Measurements from ENCODE around the gene MAGEH1.
"Not testable (repeated sequence)": the region's sequence is repeated elsewhere in the genome, so short reads cannot be mapped to it uniquely, and the experiment has no call there.

Gene MAGEH1

DNA sequence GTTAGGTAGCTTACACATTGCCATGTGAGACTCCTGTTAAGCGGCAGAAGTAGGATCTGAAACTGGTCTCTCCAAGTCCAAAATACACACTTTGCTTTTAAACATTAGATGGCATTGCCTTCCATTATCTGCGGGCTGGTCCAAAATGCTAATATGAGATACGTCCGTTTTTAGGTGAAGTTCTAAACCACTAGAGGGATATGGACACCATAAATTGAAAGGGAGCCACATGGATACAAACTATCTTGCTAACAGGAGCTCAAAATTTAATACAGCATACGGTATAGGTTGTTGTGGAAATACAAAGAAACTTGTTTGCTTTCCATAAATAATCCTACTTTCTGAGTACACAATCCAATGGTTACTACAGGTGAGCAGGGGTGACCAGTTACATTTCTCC is 13.9 kb downstream of the MAGEH1 start:
- not testable (repeated sequence) for H3K4me3 ChIP-seq (ENCODE audit: low read length); H3K27ac ChIP-seq (ENCODE audit: low read length); H3K4me1 ChIP-seq (ENCODE audit: control insufficient read depth, low read depth, low read length); H3K9me3 ChIP-seq (ENCODE audit: control insufficient read depth, low read depth, low read length); H3K27me3 ChIP-seq (ENCODE audit: control insufficient read depth, insufficient read depth, low read length); H3K36me3 ChIP-seq (ENCODE audit: control insufficient read depth, low read depth, low read length); H3K9ac ChIP-seq (ENCODE audit: low read length)

DNA sequence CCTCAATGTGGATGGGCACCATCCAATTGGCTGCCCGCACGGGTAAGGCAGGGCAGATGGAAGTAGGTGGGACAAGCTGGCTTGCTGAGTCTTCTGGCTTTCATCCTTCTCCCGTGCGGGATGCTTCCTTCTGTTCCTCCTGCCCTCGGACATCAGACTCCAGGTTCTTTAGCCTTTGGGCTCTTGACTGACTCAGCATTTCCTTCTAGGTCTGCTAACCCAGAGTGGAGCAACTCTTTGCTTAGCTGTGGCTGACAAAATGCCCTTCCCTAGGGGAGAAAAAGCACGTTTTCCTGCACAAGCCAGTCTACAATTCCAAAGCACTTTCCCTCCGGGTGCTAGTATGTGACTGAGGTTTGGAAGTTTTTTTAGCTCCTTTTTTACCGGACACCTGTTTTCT is 28.0 kb downstream of the MAGEH1 start:
- H3K4me1 ChIP-seq (ENCODE audit: control insufficient read depth, low read depth, low read length); H3K4me3 ChIP-seq (ENCODE audit: low read length); H3K9ac ChIP-seq (ENCODE audit: low read length); H3K27ac ChIP-seq (ENCODE audit: low read length); H3K9me3 ChIP-seq (ENCODE audit: control insufficient read depth, low read depth, low read length); H3K27me3 ChIP-seq (ENCODE audit: control insufficient read depth, insufficient read depth, low read length); H3K36me3 ChIP-seq (ENCODE audit: control insufficient read depth, low read depth, low read length): not testable (repeated sequence)

DNA sequence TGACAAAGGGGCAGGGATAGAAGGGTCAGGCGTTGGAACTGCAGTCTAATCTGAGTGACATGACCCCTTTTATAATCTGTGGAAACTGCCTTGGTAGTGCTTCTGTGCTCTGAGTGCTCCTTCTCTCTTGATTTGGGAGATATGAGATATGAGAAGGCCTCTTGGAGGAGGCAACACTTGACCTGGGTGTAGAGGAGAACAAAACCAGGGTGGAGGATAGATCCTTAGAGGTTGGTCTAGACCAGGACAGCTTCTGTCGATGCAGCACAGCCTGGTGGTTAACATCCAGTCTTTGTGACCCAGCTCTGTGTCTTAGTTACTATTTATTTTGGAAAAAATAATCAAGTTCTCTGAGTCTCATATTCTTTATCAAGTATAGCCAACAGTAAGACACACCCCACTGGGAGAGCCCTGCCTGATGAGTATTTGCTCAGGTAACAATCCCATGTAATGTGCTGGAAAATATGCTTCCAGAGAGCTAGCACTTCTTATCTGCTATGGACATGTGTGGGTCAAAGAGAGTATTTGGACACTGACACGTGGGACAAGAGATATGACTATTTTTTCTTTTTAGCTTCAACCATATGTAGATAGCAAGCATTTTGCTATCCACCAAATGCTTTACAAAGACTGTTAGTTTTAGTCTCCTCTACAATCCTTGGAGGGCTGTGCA is 28.6 kb downstream of the MAGEH1 start:
- Histone ChIP-seq H3K36me3 (ENCODE audit: control insufficient read depth, low read depth, low read length) (no peaks in the 10 kb centered on the region), H3K27ac (ENCODE audit: low read length) (no peak overlapping the region), H3K27me3 (ENCODE audit: control insufficient read depth, insufficient read depth, low read length) (no peaks in the 10 kb centered on the region), H3K9ac (ENCODE audit: low read length) (no peak overlapping the region), H3K4me1 (ENCODE audit: control insufficient read depth, low read depth, low read length) (no peaks in the 10 kb centered on the region), H3K9me3 (ENCODE audit: control insufficient read depth, low read depth, low read length) (peaks cover 7% of the 10 kb centered on the region), H3K4me3 (ENCODE audit: low read length) (no peak overlapping the region)

DNA sequence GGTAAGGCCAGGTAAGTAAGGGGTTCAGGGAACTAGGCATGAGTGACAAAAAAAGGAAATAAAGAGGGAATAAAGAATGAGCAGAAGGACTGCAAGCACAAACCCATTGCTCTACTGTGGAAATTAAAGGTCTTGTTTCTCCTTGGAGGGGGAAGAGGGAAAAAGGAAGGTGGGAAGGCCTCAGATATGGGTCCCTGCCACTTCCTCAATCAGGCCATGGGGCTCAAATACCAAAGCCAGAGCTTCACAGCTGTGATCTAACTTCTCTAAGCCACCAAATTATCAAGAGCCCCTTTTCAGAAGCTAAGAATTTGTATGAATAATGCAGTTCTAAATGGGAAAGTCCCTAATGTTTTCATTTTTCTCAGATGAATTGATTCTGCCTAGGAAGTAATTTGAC is 33.0 kb downstream of the MAGEH1 start:
- H3K36me3 ChIP-seq (ENCODE audit: control insufficient read depth, low read depth, low read length), result no peaks in the 10 kb centered on the region
- no peaks in the 10 kb centered on the region for H3K4me1 ChIP-seq (ENCODE audit: control insufficient read depth, low read depth, low read length)
- peaks cover 10% of the 10 kb centered on the region for H3K9me3 ChIP-seq (ENCODE audit: control insufficient read depth, low read depth, low read length)
- H3K27me3 ChIP-seq (ENCODE audit: control insufficient read depth, insufficient read depth, low read length), result no peaks in the 10 kb centered on the region
- no peak overlapping the region for H3K27ac ChIP-seq (ENCODE audit: low read length)
- H3K4me3 ChIP-seq (ENCODE audit: low read length), result no peak overlapping the region
- H3K9ac ChIP-seq (ENCODE audit: low read length), result no peak overlapping the region

DNA sequence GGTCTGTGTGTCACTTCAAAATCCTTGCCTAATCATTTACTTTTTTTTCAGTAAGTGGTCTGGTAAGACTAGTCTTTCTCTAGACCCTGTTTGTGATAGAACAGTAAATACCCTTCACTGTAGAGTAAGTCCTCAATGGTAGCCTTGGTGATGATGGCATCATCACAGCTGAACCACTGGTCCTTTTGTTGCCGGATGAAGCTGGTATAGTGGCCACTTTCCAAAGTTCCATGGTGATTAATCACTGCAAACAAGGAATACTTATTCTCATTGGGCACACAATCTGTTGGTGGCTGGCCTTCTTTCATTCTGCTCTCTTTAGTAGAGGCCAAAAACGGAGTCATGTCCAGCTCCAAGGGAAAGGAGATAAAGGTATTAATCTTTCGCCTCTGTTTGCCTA is 34.8 kb downstream of the MAGEH1 start:
- Histone ChIP-seq H3K36me3 (ENCODE audit: control insufficient read depth, low read depth, low read length) (no peaks in the 10 kb centered on the region), H3K9ac (ENCODE audit: low read length) (no peak overlapping the region), H3K27me3 (ENCODE audit: control insufficient read depth, insufficient read depth, low read length) (no peaks in the 10 kb centered on the region), H3K4me1 (ENCODE audit: control insufficient read depth, low read depth, low read length) (peaks cover 6% of the 10 kb centered on the region), H3K9me3 (ENCODE audit: control insufficient read depth, low read depth, low read length) (peaks cover 18% of the 10 kb centered on the region), H3K27ac (ENCODE audit: low read length) (no peak overlapping the region), H3K4me3 (ENCODE audit: low read length) (no peak overlapping the region)

DNA sequence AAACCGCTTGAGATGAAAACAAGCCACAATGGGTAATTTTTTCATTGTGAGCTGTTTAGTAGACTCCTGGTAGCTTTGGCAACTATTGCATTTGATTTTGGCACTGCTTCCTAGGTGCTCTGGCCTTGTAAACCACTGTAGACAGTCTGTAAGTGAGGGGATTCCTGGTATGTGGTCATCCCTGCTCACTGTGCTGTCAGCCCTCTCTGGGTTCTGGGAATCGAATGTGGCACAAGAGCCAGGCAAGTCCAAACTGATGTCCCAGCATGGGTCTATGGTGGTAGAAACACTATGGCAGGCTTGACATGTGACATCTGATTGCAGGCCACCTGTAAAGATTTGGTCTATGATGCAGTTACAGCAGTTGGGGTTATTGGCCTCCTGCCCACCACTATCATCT is 35.2 kb downstream of the MAGEH1 start:
- Histone ChIP-seq H3K36me3 (ENCODE audit: control insufficient read depth, low read depth, low read length) (no peaks in the 10 kb centered on the region), H3K4me1 (ENCODE audit: control insufficient read depth, low read depth, low read length) (peaks cover 6% of the 10 kb centered on the region), H3K9me3 (ENCODE audit: control insufficient read depth, low read depth, low read length) (peaks cover 18% of the 10 kb centered on the region), H3K27ac (ENCODE audit: low read length) (no peak overlapping the region), H3K4me3 (ENCODE audit: low read length) (no peak overlapping the region), H3K27me3 (ENCODE audit: control insufficient read depth, insufficient read depth, low read length) (no peaks in the 10 kb centered on the region), H3K9ac (ENCODE audit: low read length) (no peak overlapping the region)

DNA sequence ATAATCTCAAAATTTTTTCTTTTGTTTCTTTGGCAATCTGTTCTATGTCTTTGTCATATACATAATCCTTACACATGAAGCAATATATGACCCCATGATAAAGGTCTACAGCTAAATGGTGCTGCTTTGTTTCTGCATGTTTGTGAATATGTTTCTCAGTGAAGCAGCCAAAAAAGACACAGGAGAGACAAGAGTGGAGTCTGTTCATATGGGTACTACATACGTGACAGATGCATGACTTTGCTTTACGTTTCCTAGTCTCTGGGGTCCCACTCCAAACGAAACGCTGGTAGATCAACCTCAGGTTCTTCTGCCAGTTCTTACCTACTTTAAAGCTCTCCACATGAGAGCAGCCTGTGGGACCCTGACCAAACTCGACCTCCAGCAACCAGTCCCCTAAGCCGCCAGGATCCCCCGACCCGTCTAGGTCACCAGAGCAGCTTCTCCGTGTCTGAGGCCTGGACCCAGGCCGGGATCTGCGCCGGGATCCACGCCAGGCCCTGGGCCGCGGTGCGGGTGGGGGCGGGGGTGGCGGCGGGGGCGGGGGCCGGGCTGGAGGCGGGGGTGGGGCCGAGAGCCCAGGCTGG is 36.2 kb downstream of the MAGEH1 start:
- Histone ChIP-seq H3K4me1 (ENCODE audit: control insufficient read depth, low read depth, low read length) (peaks cover 6% of the 10 kb centered on the region), H3K4me3 (ENCODE audit: low read length) (peak overlapping the region; percentile 82)

DNA sequence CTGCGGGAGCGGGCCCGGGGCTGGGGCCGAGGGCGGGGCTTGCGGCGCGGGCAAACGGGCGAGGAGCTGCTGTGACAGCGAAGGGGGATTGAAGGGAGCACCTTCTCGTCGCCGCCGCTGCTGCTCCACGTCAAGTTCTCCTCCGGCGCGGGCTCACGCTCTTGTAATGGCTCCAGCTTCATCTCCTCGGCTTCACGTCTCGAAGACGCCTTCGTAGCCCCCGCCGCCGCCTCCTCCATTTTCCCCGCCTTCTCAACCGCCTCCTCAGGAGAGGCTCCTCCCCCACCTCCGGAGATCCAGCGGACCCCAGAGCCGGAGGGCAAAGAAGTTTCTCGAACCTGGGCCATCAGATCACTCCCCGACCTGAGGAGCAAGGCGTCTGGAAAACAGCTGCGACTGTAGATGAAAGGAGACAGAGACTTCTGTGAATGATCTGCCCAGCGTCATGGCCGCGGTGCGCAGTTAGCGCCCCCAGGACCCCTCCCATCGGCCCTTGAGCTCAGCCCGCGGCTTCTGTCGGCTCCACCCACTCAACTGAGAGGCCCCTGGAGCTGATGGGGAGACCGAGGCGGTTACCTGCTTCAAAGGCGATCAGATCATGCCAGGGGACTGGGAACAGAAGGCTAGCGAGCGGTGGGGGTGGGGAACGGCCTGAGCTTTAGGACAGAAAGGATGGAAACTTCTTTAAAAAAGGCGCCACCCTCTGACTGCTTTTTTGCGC is 36.8 kb downstream of the MAGEH1 start:
- H3K4me3 ChIP-seq (ENCODE audit: low read length), result peak overlapping the region; percentile 82
- no peaks in the 10 kb centered on the region for H3K36me3 ChIP-seq (ENCODE audit: control insufficient read depth, low read depth, low read length)
- H3K27me3 ChIP-seq (ENCODE audit: control insufficient read depth, insufficient read depth, low read length), result no peaks in the 10 kb centered on the region
- peak overlapping the region; percentile 79 for H3K9ac ChIP-seq (ENCODE audit: low read length)
- H3K4me1 ChIP-seq (ENCODE audit: control insufficient read depth, low read depth, low read length), result peaks cover 6% of the 10 kb centered on the region
- peak overlapping the region; percentile 30 for H3K27ac ChIP-seq (ENCODE audit: low read length)
- peaks cover 15% of the 10 kb centered on the region for H3K9me3 ChIP-seq (ENCODE audit: control insufficient read depth, low read depth, low read length)

More for the DNA sequence above, 36.2 kb downstream of the MAGEH1 start:
- Histone ChIP-seq H3K27me3 (ENCODE audit: control insufficient read depth, insufficient read depth, low read length) (no peaks in the 10 kb centered on the region), H3K9ac (ENCODE audit: low read length) (no peak overlapping the region), H3K36me3 (ENCODE audit: control insufficient read depth, low read depth, low read length) (no peaks in the 10 kb centered on the region), H3K27ac (ENCODE audit: low read length) (no peak overlapping the region), H3K9me3 (ENCODE audit: control insufficient read depth, low read depth, low read length) (peaks cover 18% of the 10 kb centered on the region)

DNA sequence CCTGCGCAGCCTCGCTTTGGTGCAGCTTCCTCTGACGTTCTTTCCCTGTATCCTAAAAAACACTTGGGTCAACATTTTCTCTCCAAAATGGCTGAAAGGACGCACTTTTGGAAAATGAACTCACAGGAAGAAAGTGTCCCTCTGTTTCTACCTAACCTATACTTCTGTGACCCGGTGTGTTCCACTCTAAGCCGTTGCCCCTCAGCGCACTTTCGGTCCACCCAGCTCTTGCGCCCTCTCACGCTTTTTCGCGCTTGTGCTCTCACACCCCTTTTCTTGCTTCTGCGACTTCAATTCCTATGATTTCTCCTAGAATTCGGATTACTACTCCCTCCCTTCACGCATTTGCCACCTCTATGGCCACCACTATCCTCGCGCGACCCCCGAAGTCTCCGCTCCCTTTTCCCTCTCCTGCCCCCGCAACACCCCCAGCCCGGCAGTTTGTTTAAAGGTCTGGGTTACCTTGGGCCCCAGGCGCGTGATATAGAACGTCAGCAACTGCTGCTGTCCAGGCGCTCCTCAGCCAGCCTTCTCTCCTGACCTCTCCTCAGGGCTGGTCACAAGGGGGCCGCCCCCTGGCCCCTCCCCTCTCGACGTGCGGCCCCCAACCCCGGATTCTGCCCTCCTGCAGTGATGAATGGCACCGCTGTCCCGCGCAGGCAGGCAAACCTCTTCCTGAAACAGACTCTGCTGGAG is 37.5 kb downstream of the MAGEH1 start, which contains the start of gene USP51:
Gene USP51 (minus strand): TSS at position 535 of the 696 bp plus-strand sequence. CDS start 909 bp downstream, outside the sequence.
- Histone ChIP-seq H3K27ac (ENCODE audit: low read length) (peak within 1 kb of the TSS; percentile 30), H3K9ac (ENCODE audit: low read length) (peak within 1 kb of the TSS; percentile 79), H3K4me3 (ENCODE audit: low read length) (peak within 1 kb of the TSS; percentile 82), H3K27me3 (ENCODE audit: control insufficient read depth, insufficient read depth, low read length) (no peaks in the 10 kb centered on the region), H3K36me3 (ENCODE audit: control insufficient read depth, low read depth, low read length) (no peaks in the 10 kb centered on the region), H3K4me1 (ENCODE audit: control insufficient read depth, low read depth, low read length) (peaks cover 6% of the 10 kb centered on the region), H3K9me3 (ENCODE audit: control insufficient read depth, low read depth, low read length) (peaks cover 11% of the 10 kb centered on the region)

DNA sequence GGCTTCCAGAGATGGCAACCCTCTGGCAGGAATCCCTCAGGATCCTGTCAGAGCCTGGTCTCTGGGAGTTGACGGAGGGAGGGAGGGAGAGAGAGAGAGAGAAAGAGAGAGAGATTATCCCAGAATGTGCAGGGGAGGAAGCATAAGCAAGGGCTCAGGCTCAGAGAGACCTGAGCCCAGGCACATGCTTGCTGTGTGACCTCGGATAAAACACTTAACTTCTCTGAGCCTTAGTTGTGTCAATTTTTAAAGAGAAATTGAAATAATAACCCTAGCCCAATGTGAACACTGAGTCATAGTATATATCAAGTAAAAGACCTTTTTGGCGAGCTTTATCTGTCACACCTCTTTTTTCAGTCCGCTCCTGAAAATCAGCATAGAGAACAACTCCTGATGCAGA is 38.2 kb downstream of the MAGEH1 start:
- peaks cover 11% of the 10 kb centered on the region for H3K9me3 ChIP-seq (ENCODE audit: control insufficient read depth, low read depth, low read length)
- no peak overlapping the region for H3K27ac ChIP-seq (ENCODE audit: low read length)
- H3K9ac ChIP-seq (ENCODE audit: low read length), result no peak overlapping the region
- H3K4me3 ChIP-seq (ENCODE audit: low read length), result peak overlapping the region; percentile 82
- H3K36me3 ChIP-seq (ENCODE audit: control insufficient read depth, low read depth, low read length), result no peaks in the 10 kb centered on the region
- H3K4me1 ChIP-seq (ENCODE audit: control insufficient read depth, low read depth, low read length), result peaks cover 6% of the 10 kb centered on the region
- H3K27me3 ChIP-seq (ENCODE audit: control insufficient read depth, insufficient read depth, low read length), result no peaks in the 10 kb centered on the region

DNA sequence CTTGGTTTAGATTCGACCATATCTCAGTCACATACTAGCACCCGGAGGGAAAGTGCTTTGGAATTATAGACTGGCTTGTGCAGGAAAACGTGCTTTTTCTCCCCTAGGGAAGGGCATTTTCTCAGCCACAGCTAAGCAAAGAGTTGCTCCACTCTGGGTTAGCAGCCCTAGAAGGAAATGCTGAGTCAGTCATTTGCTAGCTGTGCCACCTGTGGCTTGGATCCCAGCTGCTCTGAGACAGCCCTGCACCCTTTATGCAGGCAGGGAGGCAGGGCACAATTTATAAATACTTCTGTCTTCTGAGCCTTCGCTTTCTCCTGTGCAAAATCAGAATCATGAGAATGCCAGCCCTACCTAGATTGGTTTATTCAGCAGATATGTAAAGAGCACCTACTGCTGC is 39.0 kb downstream of the MAGEH1 start:
- peaks cover 11% of the 10 kb centered on the region for H3K9me3 ChIP-seq (ENCODE audit: control insufficient read depth, low read depth, low read length)
- no peak overlapping the region for H3K9ac ChIP-seq (ENCODE audit: low read length)
- H3K27ac ChIP-seq (ENCODE audit: low read length), result no peak overlapping the region
- H3K4me1 ChIP-seq (ENCODE audit: control insufficient read depth, low read depth, low read length), result peaks cover 6% of the 10 kb centered on the region
- H3K27me3 ChIP-seq (ENCODE audit: control insufficient read depth, insufficient read depth, low read length), result no peaks in the 10 kb centered on the region
- H3K4me3 ChIP-seq (ENCODE audit: low read length), result no peak overlapping the region
- no peaks in the 10 kb centered on the region for H3K36me3 ChIP-seq (ENCODE audit: control insufficient read depth, low read depth, low read length)
